K562 (cell line): ENCODE results near the gene VAT1L. TPM values are rescaled to one million over a fixed set of nuclear protein-coding genes. Genes with fewer than 3 reads are reported as not detected.

Experiments used
- ATAC-seq: fragments of 200-7000 bp; cut with Tn5 transposase; 3 replicates; pipeline ENCODE4 v1.9.1; 2020; ENCODE audit warnings: moderate library complexity
- BruUV-seq: library from RNA; stranded (reverse); fragments of 400-500 nt; replicated peaks from 2 replicates; lab custom pipeline; 2021; lab: Mats Ljungman, UMichigan
- CTCF ChIA-PET: fragments of 300-600 bp; formaldehyde crosslinking; extraction: SDS; loops from one replicate; lab custom pipeline; 2021; ENCODE audit warnings: low intra/inter-chr PET ratio; lab: Yijun Ruan, JAX
- POLR2A ChIA-PET: fragments of 300-600, 350-650 bp; sonication (Branson Sonifier 250); formaldehyde crosslinking; extraction: SDS; loops from one replicate; lab custom pipeline; 2021; ENCODE audit warnings: antibody characterized with exemption, inconsistent platforms; lab: Yijun Ruan, JAX
- DNase-seq, 4 experiments: peaks; one replicate each; pipeline versions ENCODE4 v3.0.0 to v3.0.0-alpha.2; 2011 to 2018; ENCODE audit warnings: low spot score in 3 of 4, mixed read lengths in 3 of 4; ENCODE audit errors: extremely low read depth in 1 of 4
- FAIRE-seq: peaks from 2 replicates; lab custom pipeline; 2011; peaks lifted over from hg19 to GRCh38; lab: Jason Lieb, UNC
- H2AFZ ChIP-seq: 2 replicates; pipeline ENCODE4 v1.6.0; 2011; ENCODE audit warnings: low read depth, low read length, control low read depth, inconsistent platforms
- H3K27ac ChIP-seq: fragments of 200-600 bp; 3 replicates; pipeline ENCODE4 v1.8.0; 2011; ENCODE audit warnings: low read depth, mild to moderate bottlenecking, control low read depth, inconsistent platforms, low read length, moderate library complexity, mixed read lengths; ENCODE audit errors: extremely low read depth
- H3K27me3 ChIP-seq, 2 experiments: fragments of 300-600 bp in 1 of 2; 2 replicates in 1 of 2; 3 replicates in 1 of 2; pipeline versions ENCODE4 v1.6.0 to v1.8.0; 2011; ENCODE audit warnings: inconsistent platforms in 2 of 2, low read length in 2 of 2, mild to moderate bottlenecking in 1 of 2, mixed read lengths in 1 of 2, moderate library complexity in 1 of 2; ENCODE audit not compliant: control insufficient read depth in 2 of 2, insufficient read depth in 2 of 2
- H3K36me3 ChIP-seq: fragments of 300-600 bp; 3 replicates; pipeline ENCODE4 v1.8.0; 2011; ENCODE audit warnings: mild to moderate bottlenecking, low read length, inconsistent platforms; ENCODE audit not compliant: control insufficient read depth, insufficient read depth
- H3K4me1 ChIP-seq, 2 experiments: fragments of 200-600 bp in 1 of 2; replicated peaks in 1 of 2; 2 replicates in 1 of 2; 3 replicates in 1 of 2; pipeline versions ENCODE4 v1.5.1 to v1.8.0; 2011; ENCODE audit warnings: inconsistent platforms in 2 of 2, low read length in 2 of 2, mild to moderate bottlenecking in 1 of 2, mixed read lengths in 1 of 2, moderate library complexity in 1 of 2; ENCODE audit not compliant: control insufficient read depth in 2 of 2, insufficient read depth in 2 of 2
- H3K4me2 ChIP-seq: 2 replicates; pipeline ENCODE4 v1.6.1; 2011; ENCODE audit warnings: low read length, control low read depth, inconsistent platforms, mixed read lengths; ENCODE audit not compliant: insufficient read depth
- H3K4me3 ChIP-seq: fragments of 200-600 bp; sonication (generic), shearing (Covaris generic); 2 replicates; pipeline ENCODE4 v1.5.1; 2016; ENCODE audit warnings: control low read depth, inconsistent platforms
- H3K79me2 ChIP-seq: fragments of 200-600 bp; 3 replicates; pipeline ENCODE4 v1.8.0; 2011; ENCODE audit warnings: low read length, inconsistent platforms; ENCODE audit not compliant: control insufficient read depth, insufficient read depth
- H3K9ac ChIP-seq, 2 experiments: 2 replicates each; pipeline versions ENCODE4 v1.6.0 to v1.6.1; 2011; ENCODE audit warnings: low read depth in 2 of 2, low read length in 2 of 2, control low read depth in 1 of 2, inconsistent platforms in 1 of 2, mild to moderate bottlenecking in 1 of 2, mixed read lengths in 1 of 2; ENCODE audit not compliant: insufficient read depth in 1 of 2
- H3K9me1 ChIP-seq: one replicate; pipeline ENCODE4 v1.6.0; 2011; ENCODE audit warnings: inconsistent platforms, mild to moderate bottlenecking, low read length, moderate library complexity; ENCODE audit not compliant: control insufficient read depth, insufficient read depth
- H3K9me3 ChIP-seq: replicated peaks from 2 replicates; pipeline ENCODE4 v1.5.1; 2011; ENCODE audit warnings: low read depth, low read length, inconsistent platforms; ENCODE audit not compliant: control insufficient read depth, insufficient read depth
- H4K20me1 ChIP-seq: replicated peaks from 2 replicates; pipeline ENCODE4 v1.6.1; 2011; ENCODE audit warnings: low read length, inconsistent platforms, mixed read lengths; ENCODE audit not compliant: control insufficient read depth, insufficient read depth
- ATF6 ChIP-seq: sonication (generic); formaldehyde crosslinking; IDR thresholded peaks from 2 replicates; pipeline ENCODE4 v1.4.0; 2020; ENCODE audit warnings: mild to moderate bottlenecking, missing genetic modification reagents
- GABPA ChIP-seq: fragments of 200-800 bp; sonication (Bioruptor generic); conservative IDR thresholded peaks from 2 replicates; pipeline ENCODE4 v1.6.1; 2016; ENCODE audit warnings: low read depth, missing genetic modification characterization, missing compliant biosample characterization
- HNRNPL ChIP-seq: fragments of 200-400 bp; formaldehyde crosslinking; IDR thresholded peaks from 2 replicates; pipeline ENCODE4 v1.6.1; 2017; ENCODE audit warnings: low read depth, mild to moderate bottlenecking, low read length
- MEIS2 ChIP-seq: fragments of 450-650 bp; IDR thresholded peaks from 2 replicates; pipeline ENCODE4 v1.6.1; 2014; ENCODE audit warnings: mild to moderate bottlenecking; ENCODE audit not compliant: partially characterized antibody
- NR0B1 ChIP-seq: fragments of 450-650 bp; IDR thresholded peaks from one replicate; pipeline ENCODE4 v1.6.1; 2018; ENCODE audit warnings: mild to moderate bottlenecking, moderate library complexity; ENCODE audit not compliant: partially characterized antibody
- WGBS: fragments of 100-300 bp; shearing (Covaris generic); methylation state at CpG from one replicate; pipeline ENCODE4 v1.1.6; 2016; ENCODE audit warnings: low coverage, mixed read lengths; ENCODE audit not compliant: insufficient coverage; ENCODE audit errors: missing lambda C conversion rate; 5-methylcytosine and 5-hydroxymethylcytosine counted together
- in situ Hi-C: fragments of 300-500 bp; cut with MboI; formaldehyde crosslinking; loops from 4 replicates; pipeline ENCODE4 v1.15.0; 2018; ENCODE audit warnings: inconsistent platforms, mixed read lengths
- intact Hi-C: fragments of 100-400 bp; cut with micrococcal nuclease; formaldehyde crosslinking; loops from 2 replicates; pipeline ENCODE4 v1.14.2; 2022
- polyA plus RNA-seq, 8 experiments: library from polyadenylated mRNA; depleted of rRNA in 4 of 8; stranded (reverse) in 5 of 8; unstranded in 3 of 8; fragments of >200 nt; fragmentation: Nextera tagmentation in 2 of 8; fragmentation: Illumina TruSeq in 1 of 8; extraction: Ambion mirVana in 2 of 8; extraction: Trizol in 1 of 8; gene quantifications; 2 replicates each; pipeline versions ENCODE4 v1.2.1 to v1.2.3, GENCODE V29; 2011 to 2014; ENCODE audit warnings: inconsistent platforms in 1 of 8, missing spikeins in 1 of 8
- total RNA-seq, 7 experiments: library from RNA; depleted of rRNA in 6 of 7; stranded (reverse); fragments of >200 nt in 6 of 7; fragmentation: Illumina TruSeq in 2 of 7; extraction: Trizol in 2 of 7; gene quantifications; 2 replicates each; pipeline versions ENCODE4 v1.2.1 to v1.2.3, GENCODE V29; 2011 to 2021; ENCODE audit warnings: low replicate concordance in 1 of 7

The VAT1L gene
- total and polyA plus RNA-seq, 9 of the 15 experiments (the other 6 are each of a cell fraction or from before 2014, with no cell fraction given): 0.01 TPM; not detected in 8

GRCh38 chr16:77860953-77861352 lies 72.6 kb downstream of the VAT1L start:
- CTCF ChIA-PET: no interaction called here
- intact Hi-C loops: no loop called here
- Histone ChIP-seq H3K9ac (no peak overlapping the region), H3K9me1 (peaks cover 3% of the 10 kb centered on the region), H3K79me2 (no peaks in the 10 kb centered on the region), H3K36me3 (no peaks in the 10 kb centered on the region), H3K27me3 (peaks cover 7 to 10% of the 10 kb centered on the region in 2 experiments), H3K4me2 (no peak overlapping the region), H2AFZ (no peak overlapping the region), H3K4me1 (no peaks in the 10 kb centered on the region), H3K9me3 (no peaks in the 10 kb centered on the region), H3K27ac (no peak overlapping the region), H4K20me1 (no peaks in the 10 kb centered on the region; the same call in 1 of the 2 replicates), H3K4me3 (no peak overlapping the region)
- TF ChIP-seq HNRNPL (no peak), NR0B1 (no peak), MEIS2 (no peak), ATF6 (CRISPR knock-in tag) (no peak), GABPA (no peak)
- 0% methylated on average over 3 of the region's 3 CpGs for WGBS
- ATAC-seq (no peak), DNase-seq (no peak), FAIRE-seq (no peak)
- in situ Hi-C loops: no loop called here
- POLR2A ChIA-PET: no interaction called here
- BruUV-seq: no TSS peak
